ENCODE measurements around the gene CDK17.

CDK17 gene

DNA sequence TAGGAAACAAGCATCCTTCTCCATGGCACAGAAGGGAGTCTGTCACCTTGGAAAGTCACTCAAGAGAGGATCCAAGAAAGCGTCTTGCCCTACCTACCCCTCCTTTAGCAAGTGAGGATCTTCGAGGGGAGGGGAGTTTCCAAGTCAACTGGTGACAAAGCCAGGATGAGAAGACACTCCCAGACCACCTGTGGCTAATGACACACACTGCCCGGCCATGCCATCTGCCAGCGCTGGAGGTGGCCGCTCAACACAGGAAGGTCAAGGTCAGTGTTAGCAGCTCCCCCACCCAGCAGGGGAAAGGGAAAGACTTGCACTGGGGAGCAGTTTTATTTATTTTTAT lies 164.8 kb downstream of the CDK17 start:
- DNase-seq, result no peak

DNA sequence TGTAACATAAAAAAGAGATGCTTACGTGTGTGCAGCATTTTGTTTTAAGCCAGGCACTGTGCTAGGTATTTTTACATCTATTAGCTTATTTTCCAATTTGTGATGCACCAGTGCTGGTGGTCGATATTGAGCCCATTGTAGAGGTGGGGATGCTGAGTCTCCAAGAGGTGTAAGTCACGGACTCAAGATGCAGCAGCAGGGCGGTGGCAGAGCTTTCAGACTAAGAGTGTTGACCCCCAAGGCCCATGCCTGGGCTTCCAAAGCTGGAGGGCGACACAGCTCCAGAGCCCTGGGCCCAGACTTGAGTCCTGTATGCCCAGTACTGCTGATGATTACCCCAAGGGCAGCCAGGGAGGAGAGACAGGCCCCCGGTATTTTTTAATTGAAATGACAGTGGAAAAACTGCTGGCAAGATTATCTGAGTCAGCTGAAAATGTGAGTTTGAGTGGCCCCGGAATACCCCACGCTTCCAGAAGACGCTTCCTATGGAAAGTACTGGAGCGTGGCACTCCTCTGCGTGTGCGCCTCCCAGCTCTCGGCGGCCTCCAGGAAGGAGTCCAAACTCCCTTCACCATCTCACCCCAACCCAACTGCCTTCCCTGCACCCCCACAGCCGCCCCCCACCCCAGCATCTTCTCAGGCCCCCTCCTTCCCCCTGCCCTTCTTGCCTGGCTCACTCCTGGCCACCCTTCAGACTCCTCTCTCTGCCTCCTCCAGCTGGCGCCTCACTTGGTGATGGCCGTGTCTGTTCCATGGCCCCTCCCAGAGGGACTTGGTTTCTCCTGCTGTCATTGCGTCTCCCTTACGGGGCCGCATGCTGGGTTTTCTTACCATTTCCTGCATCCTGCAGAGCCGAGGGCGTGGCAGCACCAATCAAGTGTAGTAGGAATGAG lies 165.4 kb downstream of the CDK17 start:
- no peak for DNase-seq

DNA sequence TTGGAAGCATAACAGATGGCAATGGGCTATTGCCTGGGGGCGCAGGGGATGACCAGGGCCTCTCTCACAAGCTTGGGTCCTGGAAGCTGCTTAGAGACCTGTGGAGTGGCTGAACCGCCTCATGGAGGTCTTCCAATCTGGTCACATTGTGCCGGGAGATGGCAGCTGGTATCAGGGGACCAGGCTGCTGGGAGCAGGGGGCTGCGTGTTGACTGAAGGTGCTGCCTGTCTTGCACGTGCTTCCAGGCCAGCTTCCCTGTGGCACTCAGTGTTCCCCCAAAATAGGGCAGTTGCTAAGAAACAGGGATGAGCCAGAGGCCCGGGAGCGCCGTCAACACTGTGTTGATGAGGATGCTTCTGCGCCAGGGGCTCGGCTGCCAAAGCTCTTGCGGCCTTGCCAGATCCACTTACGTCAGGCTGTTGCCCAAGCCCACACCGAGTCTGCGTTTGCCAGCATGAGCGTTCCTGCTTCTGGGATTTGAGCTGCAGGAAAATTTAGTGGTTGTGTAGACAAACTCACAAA lies 166.2 kb downstream of the CDK17 start:
- DNase-seq, result no peak

DNA sequence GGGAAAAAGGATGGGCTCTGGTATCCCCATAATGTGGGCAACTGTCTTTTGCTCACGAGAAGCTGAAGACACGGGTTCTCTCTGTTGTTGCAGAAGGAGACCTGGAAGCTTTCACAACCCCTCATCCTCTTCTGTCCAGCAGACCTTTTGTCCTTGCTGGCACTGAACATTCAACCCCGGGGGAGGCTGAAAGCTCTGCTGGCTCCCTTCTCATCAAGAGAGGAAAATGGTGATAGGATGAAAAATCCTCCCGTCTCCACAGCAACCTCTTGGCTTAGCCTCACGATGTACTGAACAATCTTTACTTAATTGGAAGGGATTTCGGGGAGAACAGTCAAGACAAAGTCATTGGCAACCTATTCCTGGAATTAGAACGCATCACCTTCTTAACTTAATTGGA lies 167.1 kb downstream of the CDK17 start:
- no peak for DNase-seq

DNA sequence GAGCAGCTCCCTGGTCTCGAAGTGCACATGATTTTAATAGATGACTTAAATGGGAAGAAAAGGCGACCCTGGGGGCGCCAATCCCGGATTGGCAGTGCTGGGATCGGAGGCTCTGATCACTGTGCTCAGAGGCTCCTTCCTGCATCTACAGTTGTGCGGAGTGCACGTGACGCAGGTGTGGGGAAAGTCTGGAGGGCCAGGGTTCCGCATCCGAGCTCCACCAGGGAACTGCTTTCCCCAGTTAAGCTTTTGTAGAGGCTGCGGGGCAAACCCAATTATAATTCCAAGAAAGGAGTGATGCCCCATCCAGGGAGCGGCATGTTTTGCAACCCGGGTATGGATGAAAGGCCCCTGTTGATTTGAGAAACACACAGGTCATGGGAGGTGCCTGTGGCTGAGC lies 169.6 kb downstream of the CDK17 start:
- no peak for DNase-seq

DNA sequence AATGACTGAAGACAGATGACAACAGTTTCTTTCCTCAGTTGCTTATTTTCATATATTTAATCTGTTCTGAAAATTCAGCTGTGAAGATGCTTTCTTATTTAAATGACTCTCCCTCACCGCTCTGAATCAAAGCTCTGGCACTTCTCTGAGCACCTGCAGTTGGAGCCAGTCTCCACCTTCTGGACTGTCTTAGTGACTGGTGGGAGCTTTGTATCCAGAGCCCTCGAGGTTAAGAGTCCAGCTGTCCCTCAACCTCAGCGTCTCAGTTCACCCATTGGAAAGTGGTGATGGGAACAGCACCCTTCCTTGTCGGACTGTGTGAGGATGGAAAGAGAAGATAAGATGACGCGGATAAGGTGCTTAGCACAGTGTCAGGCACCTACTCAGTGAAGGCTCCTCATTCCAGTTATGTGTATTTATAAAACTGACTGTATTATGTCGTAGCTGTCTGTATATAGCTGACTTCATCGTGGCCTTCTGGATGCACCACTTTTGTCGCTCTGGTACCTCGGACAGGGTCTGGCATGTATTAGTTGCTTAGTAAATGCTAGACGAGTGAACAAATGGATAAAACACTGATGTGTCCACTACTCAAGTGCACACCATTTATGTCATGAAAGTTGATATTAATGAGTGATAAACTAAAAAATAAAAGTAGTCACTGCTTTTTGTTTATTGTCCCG lies 171.5 kb downstream of the CDK17 start:
- no peak for DNase-seq
